Thymus (tissue), 2 donors: ENCODE results near the gene LEP. TPM values are rescaled to one million over a fixed set of nuclear protein-coding genes. Genes with fewer than 3 reads are reported as not detected.

Source experiments
- polyA plus RNA-seq: library from polyadenylated mRNA; stranded (reverse); fragments of 200-250 nt; gene quantifications from one replicate; pipeline ENCODE4 v1.2.3, GENCODE V29; 2013
- total RNA-seq: library from RNA; stranded (reverse); fragments of 120-200 nt; gene quantifications from one replicate; pipeline ENCODE4 v1.2.4, GENCODE V29; 2013
- donor health status: healthy.

LEP gene
- total and polyA plus RNA-seq, 2 donors, result 0.05 TPM

Other genes with a start within 250 kb of the LEP start
- 1.6 TPM for gene LRRC4, start 209.8 kb upstream of the LEP start, total RNA-seq
- gene LRRC4, start 209.8 kb upstream of the LEP start, polyA plus RNA-seq, result 3.1 TPM
- gene RBM28, start 102.6 kb downstream of the LEP start, total RNA-seq, result 19.9 TPM
- gene RBM28, start 102.6 kb downstream of the LEP start, polyA plus RNA-seq, result 24.7 TPM
- 0.28 TPM for gene PRRT4, start 120.4 kb downstream of the LEP start, total RNA-seq
- gene PRRT4, start 120.4 kb downstream of the LEP start, polyA plus RNA-seq, result 0.66 TPM
- 11.3 TPM for gene IMPDH1, start 168.7 kb downstream of the LEP start, total RNA-seq
- gene IMPDH1, start 168.7 kb downstream of the LEP start, polyA plus RNA-seq, result 27.2 TPM
- 9.0 TPM for gene HILPDA, start 214.6 kb downstream of the LEP start, total RNA-seq
- 8.6 TPM for gene HILPDA, start 214.6 kb downstream of the LEP start, polyA plus RNA-seq
- gene METTL2B, start 235.5 kb downstream of the LEP start, total RNA-seq, result 14.3 TPM
- gene METTL2B, start 235.5 kb downstream of the LEP start, polyA plus RNA-seq, result 11.6 TPM